Choroid plexus epithelial cell (primary cell): Measurements from ENCODE around the gene CAPZA2.

Source experiments
- DNase-seq: peaks from one replicate; pipeline ENCODE4 v3.0.0-alpha.2; 2010; ENCODE audit warnings: low read depth
- H3K4me3 ChIP-seq: 2 replicates; pipeline ENCODE4 v1.5.1; 2011; ENCODE audit warnings: low read depth, mild to moderate bottlenecking, control low read depth, low read length, moderate library complexity
- CTCF ChIP-seq: conservative IDR thresholded peaks from 2 replicates; pipeline ENCODE4 v1.5.1; 2011; ENCODE audit warnings: low read depth, mild to moderate bottlenecking, control low read depth, inconsistent platforms, low read length, moderate library complexity

CAPZA2 gene

GRCh38 chr7:116829041-116829440, 33.3 kb upstream of the CAPZA2 start:
- TF ChIP-seq CTCF, result no peak
- no peak for DNase-seq
- H3K4me3 ChIP-seq, result no peak overlapping the region

- TF ChIP-seq CTCF, result no peak
- DNase-seq, result no peak
- H3K4me3 ChIP-seq, result no peak overlapping the region
Observed at GRCh38 chr7:116829493-116829892, 32.9 kb upstream of the CAPZA2 start.

GRCh38 chr7:116832692-116833091, 29.7 kb upstream of the CAPZA2 start:
- no peak overlapping the region for H3K4me3 ChIP-seq
- no peak for TF ChIP-seq CTCF
- DNase-seq, result no peak

- no peak for TF ChIP-seq CTCF
- DNase-seq, result peak; percentile 69
- H3K4me3 ChIP-seq, result no peak overlapping the region
Observed at GRCh38 chr7:116834815-116835504, 27.4 kb upstream of the CAPZA2 start.

- TF ChIP-seq CTCF, result no peak
- DNase-seq, result no peak
- no peak overlapping the region for H3K4me3 ChIP-seq
Observed at GRCh38 chr7:116836048-116836447, 26.3 kb upstream of the CAPZA2 start.

GRCh38 chr7:116836911-116837310, 25.5 kb upstream of the CAPZA2 start:
- TF ChIP-seq CTCF, result no peak

GRCh38 chr7:116837586-116837985, 24.8 kb upstream of the CAPZA2 start:
- DNase-seq, result no peak
- TF ChIP-seq CTCF, result no peak
- H3K4me3 ChIP-seq, result no peak overlapping the region

More at GRCh38 chr7:116836911-116837310, 25.5 kb upstream of the CAPZA2 start:
- H3K4me3 ChIP-seq, result no peak overlapping the region
- no peak for DNase-seq
